ENCODE measurements around the gene GATA3. TPM values are rescaled to one million over a fixed set of nuclear protein-coding genes. Genes with fewer than 3 reads are reported as not detected.

Gene GATA3
- total RNA-seq, 5 donors from 2014 or later (not counting 1 experiment from before 2014, with no cell fraction given), result 47.2 to 98.1 (median 59.9) TPM

GRCh38 chr10:8041992-8042720 is 12.3 kb upstream of the GATA3 start:
- Mint-ChIP-seq H3K36me3 (no peaks in the 10 kb centered on the region), H3K4me1 (peaks cover 63 to 77% (median 67%) of the 10 kb centered on the region in 3 donors), H3K9me3 (peaks cover 0 to 9% (median 2%) of the 10 kb centered on the region in 3 donors), H3K4me3 (peak overlapping the region in 1 of 3 donors; percentile 68), H3K27me3 (peaks cover 88 to 94% of the 10 kb centered on the region in 2 donors), H3K27ac (peak overlapping the region; percentile 59 to 77)
- Histone ChIP-seq H3K27me3 (replicated peaks in 1 of 2; ENCODE audit: control insufficient read depth in 2 of 2, extremely low read depth in 1 of 2, insufficient read depth in 2 of 2, low read length in 1 of 2) (peaks cover 28 to 82% of the 10 kb centered on the region in 2 experiments), H3K27ac (ENCODE audit: low read length) (no peak overlapping the region), H3K4me1 (ENCODE audit: control insufficient read depth in 1 of 2, extremely low read depth in 1 of 2, insufficient read depth in 2 of 2, low read length in 2 of 2) (peaks cover 18 to 63% of the 10 kb centered on the region in 2 experiments), H3K9me3 (no peaks in the 10 kb centered on the region), H3K4me3 (ENCODE audit: control insufficient read depth in 1 of 2, extremely low read depth in 1 of 2, low read length in 1 of 2) (no peak overlapping the region), H3K36me3 (ENCODE audit: control insufficient read depth in 2 of 2, extremely low read depth in 1 of 2, insufficient read depth in 1 of 2, low read length in 1 of 2) (no peaks in the 10 kb centered on the region)
- 33% methylated on average over 5 of the region's 17 CpGs for WGBS (ENCODE audit: insufficient coverage)
- CTCF ChIA-PET, result interaction anchor here (0.6 to 0.9 kb wide), 3 partner anchors 9 to 64 kb away, joined by 3 to 5 read pairs (median 3); no protein-coding TSS in a partner anchor
- ATAC-seq (replicated peaks in 1 of 4) (no peak), DNase-seq (peak in 1 of 35 experiments; percentile 36)
- POLR2A ChIA-PET, result interaction anchor here in 1 of 2 donors (0.6 kb wide), 1 partner anchor 14 kb away, joined by 8 read pairs; no protein-coding TSS in a partner anchor

GRCh38 chr10:8042721-8043568 is 11.5 kb upstream of the GATA3 start:
- no peaks in the 10 kb centered on the region for H3K36me3 ChIP-seq (ENCODE audit: control insufficient read depth in 2 of 2, extremely low read depth in 1 of 2, insufficient read depth in 1 of 2, low read length in 1 of 2)
- peaks cover 64 to 75% (median 68%) of the 10 kb centered on the region in 3 donors for H3K4me1 Mint-ChIP-seq
- peaks cover 18 to 63% of the 10 kb centered on the region in 2 experiments for H3K4me1 ChIP-seq (ENCODE audit: control insufficient read depth in 1 of 2, extremely low read depth in 1 of 2, insufficient read depth in 2 of 2, low read length in 2 of 2)
- peak overlapping the region in 1 of 3 donors; percentile 68 for H3K4me3 Mint-ChIP-seq
- H3K9me3 ChIP-seq, result no peaks in the 10 kb centered on the region
- 11% methylated on average over 29 of the region's 35 CpGs for WGBS (ENCODE audit: insufficient coverage)
- H3K4me3 ChIP-seq (ENCODE audit: control insufficient read depth in 1 of 2, extremely low read depth in 1 of 2, low read length in 1 of 2), result no peak overlapping the region
- CTCF ChIA-PET, result interaction anchor here (0.6 to 0.9 kb wide), 3 partner anchors 10 to 18 kb away, joined by 3 to 5 read pairs (median 4); no protein-coding TSS in a partner anchor
- H3K36me3 Mint-ChIP-seq, result no peaks in the 10 kb centered on the region
- H3K27ac ChIP-seq (ENCODE audit: low read length), result no peak overlapping the region
- peaks cover 0 to 9% (median 2%) of the 10 kb centered on the region in 3 donors for H3K9me3 Mint-ChIP-seq
- peak in 2 of 35 experiments; percentile 3 to 23 for DNase-seq
- H3K27me3 Mint-ChIP-seq, result peaks cover 81 to 96% of the 10 kb centered on the region in 2 donors
- POLR2A ChIA-PET, result no interaction called here
- H3K27me3 ChIP-seq (replicated peaks in 1 of 2; ENCODE audit: control insufficient read depth in 2 of 2, extremely low read depth in 1 of 2, insufficient read depth in 2 of 2, low read length in 1 of 2), result peaks cover 29 to 83% of the 10 kb centered on the region in 2 experiments
- peak overlapping the region; percentile 59 to 77 for H3K27ac Mint-ChIP-seq
- ATAC-seq (replicated peaks in 1 of 4), result no peak

GRCh38 chr10:8043569-8044306 is 10.8 kb upstream of the GATA3 start:
- ChIA-PET CTCF (interaction anchor here in 1 of 2 donors (0.5 to 0.6 kb wide), 2 partner anchors 17 to 424 kb away, joined by 3 to 4 read pairs; no protein-coding TSS in a partner anchor), POLR2A (no interaction called here)
- Mint-ChIP-seq H3K27ac (peak overlapping the region in 1 of 2 donors; percentile 42), H3K9me3 (peaks cover 0 to 3% (median 2%) of the 10 kb centered on the region in 3 donors), H3K27me3 (peaks cover 76 to 96% of the 10 kb centered on the region in 2 donors), H3K36me3 (no peaks in the 10 kb centered on the region), H3K4me1 (peaks cover 61 to 73% (median 70%) of the 10 kb centered on the region in 3 donors), H3K4me3 (peak overlapping the region in 2 of 3 donors; percentile 31 to 68)
- peaks cover 18 to 69% of the 10 kb centered on the region in 2 experiments for H3K4me1 ChIP-seq (ENCODE audit: control insufficient read depth in 1 of 2, extremely low read depth in 1 of 2, insufficient read depth in 2 of 2, low read length in 2 of 2)
- H3K36me3 ChIP-seq (ENCODE audit: control insufficient read depth in 2 of 2, extremely low read depth in 1 of 2, insufficient read depth in 1 of 2, low read length in 1 of 2), result no peaks in the 10 kb centered on the region
- peak overlapping the region in 1 of 2 donors; percentile 55 for H3K4me3 ChIP-seq (ENCODE audit: control insufficient read depth in 1 of 2, extremely low read depth in 1 of 2, low read length in 1 of 2)
- 11% methylated on average over 21 of the region's 31 CpGs for WGBS (ENCODE audit: insufficient coverage)
- no peak overlapping the region for H3K27ac ChIP-seq (ENCODE audit: low read length)
- ATAC-seq (replicated peaks in 1 of 4), result peak in 3 of 4 experiments; percentile 37 to 53 (median 52)
- no peaks in the 10 kb centered on the region for H3K9me3 ChIP-seq
- peaks cover 29 to 85% of the 10 kb centered on the region in 2 experiments for H3K27me3 ChIP-seq (replicated peaks in 1 of 2; ENCODE audit: control insufficient read depth in 2 of 2, extremely low read depth in 1 of 2, insufficient read depth in 2 of 2, low read length in 1 of 2)
- DNase-seq, result peak in 8 of 35 experiments; percentile 29 to 73 (median 42)

GRCh38 chr10:8044331-8044907 is 10.1 kb upstream of the GATA3 start:
- Histone ChIP-seq H3K4me3 (ENCODE audit: control insufficient read depth in 1 of 2, extremely low read depth in 1 of 2, low read length in 1 of 2) (peak overlapping the region in 1 of 2 donors; percentile 64), H3K9me3 (no peaks in the 10 kb centered on the region), H3K27me3 (replicated peaks in 1 of 2; ENCODE audit: control insufficient read depth in 2 of 2, extremely low read depth in 1 of 2, insufficient read depth in 2 of 2, low read length in 1 of 2) (peaks cover 23 to 86% of the 10 kb centered on the region in 2 experiments), H3K4me1 (ENCODE audit: control insufficient read depth in 1 of 2, extremely low read depth in 1 of 2, insufficient read depth in 2 of 2, low read length in 2 of 2) (peaks cover 22 to 76% of the 10 kb centered on the region in 2 experiments), H3K36me3 (ENCODE audit: control insufficient read depth in 2 of 2, extremely low read depth in 1 of 2, insufficient read depth in 1 of 2, low read length in 1 of 2) (no peaks in the 10 kb centered on the region), H3K27ac (ENCODE audit: low read length) (no peak overlapping the region)
- Mint-ChIP-seq H3K9me3 (peaks cover 0 to 1% (median under 1%) of the 10 kb centered on the region in 3 donors), H3K36me3 (no peaks in the 10 kb centered on the region), H3K27ac (peak overlapping the region in 1 of 2 donors; percentile 42), H3K4me3 (peak overlapping the region in 2 of 3 donors; percentile 39 to 68), H3K27me3 (peaks cover 73 to 94% of the 10 kb centered on the region in 2 donors), H3K4me1 (peaks cover 65 to 76% (median 74%) of the 10 kb centered on the region in 3 donors)
- ATAC-seq (replicated peaks in 1 of 4), result no peak
- ChIA-PET POLR2A (no interaction called here), CTCF (interaction anchor here in 1 of 2 donors (0.5 kb wide), 1 partner anchor 424 kb away, joined by 3 read pairs; no protein-coding TSS in a partner anchor)
- peak in 1 of 35 experiments; percentile 27 for DNase-seq
- 0% methylated on average over 1 of the region's 12 CpGs for WGBS (ENCODE audit: insufficient coverage)

- Mint-ChIP-seq H3K27me3 (peaks cover 66 to 87% of the 10 kb centered on the region in 2 donors), H3K9me3 (no peaks in the 10 kb centered on the region), H3K27ac (no peak overlapping the region), H3K36me3 (no peaks in the 10 kb centered on the region), H3K4me1 (peaks cover 66 to 78% (median 72%) of the 10 kb centered on the region in 3 donors), H3K4me3 (peak overlapping the region; percentile 41 to 68 (median 57))
- CTCF ChIA-PET, result interaction anchor here in 1 of 2 donors (0.8 kb wide), 1 partner anchor 14 kb away, joined by 3 read pairs; no protein-coding TSS in a partner anchor
- H3K4me1 ChIP-seq (ENCODE audit: control insufficient read depth in 1 of 2, extremely low read depth in 1 of 2, insufficient read depth in 2 of 2, low read length in 2 of 2), result peaks cover 22 to 83% of the 10 kb centered on the region in 2 experiments
- H3K36me3 ChIP-seq (ENCODE audit: control insufficient read depth in 2 of 2, extremely low read depth in 1 of 2, insufficient read depth in 1 of 2, low read length in 1 of 2), result no peaks in the 10 kb centered on the region
- WGBS (ENCODE audit: insufficient coverage), result 10% methylated on average over 13 of the region's 32 CpGs
- DNase-seq, result peak in 3 of 35 experiments; percentile 17 to 46 (median 21)
- ATAC-seq (replicated peaks in 1 of 4), result peak in 3 of 4 experiments; percentile 4 to 22 (median 12)
- H3K27me3 ChIP-seq (replicated peaks in 1 of 2; ENCODE audit: control insufficient read depth in 2 of 2, extremely low read depth in 1 of 2, insufficient read depth in 2 of 2, low read length in 1 of 2), result peaks cover 19 to 86% of the 10 kb centered on the region in 2 experiments
- H3K4me3 ChIP-seq (ENCODE audit: control insufficient read depth in 1 of 2, extremely low read depth in 1 of 2, low read length in 1 of 2), result peak overlapping the region; percentile 3 to 64
- POLR2A ChIA-PET, result no interaction called here
- H3K9me3 ChIP-seq, result no peaks in the 10 kb centered on the region
- no peak overlapping the region for H3K27ac ChIP-seq (ENCODE audit: low read length)
Observed at GRCh38 chr10:8044908-8045725, 9.4 kb upstream of the GATA3 start.

Data from T-cell (primary cell).